ENCODE results near the gene DHX35. TPM values are rescaled to one million over a fixed set of nuclear protein-coding genes. Genes with fewer than 3 reads are reported as not detected.

The DHX35 gene
- polyA plus RNA-seq, 1 donor from 2014 or later, result 21.3 TPM

GRCh38 chr20:38970302-38970701 lies 8.2 kb downstream of the DHX35 start:
- H2AFZ ChIP-seq (ENCODE audit: low read depth, low read length), result no peak overlapping the region
- H3K9me3 ChIP-seq (ENCODE audit: low read length), result no peaks in the 10 kb centered on the region
- no peaks in the 10 kb centered on the region for H3K27me3 ChIP-seq (ENCODE audit: insufficient read depth, low read depth, low read length)
- H3K9ac ChIP-seq (ENCODE audit: low read length), result no peak overlapping the region
- H3K79me2 ChIP-seq (replicated peaks; ENCODE audit: insufficient read depth, low read length), result no peaks in the 10 kb centered on the region
- no peak overlapping the region for H3K4me3 ChIP-seq (ENCODE audit: low read length)
- no peak overlapping the region for H3K27ac ChIP-seq (ENCODE audit: low read length)
- no peaks in the 10 kb centered on the region for H3F3A ChIP-seq (ENCODE audit: insufficient read depth, low read length, poor library complexity, severe bottlenecking)
- no peaks in the 10 kb centered on the region for H4K20me1 ChIP-seq (ENCODE audit: insufficient read depth)
- TF ChIP-seq EP300 (conservative IDR thresholded peaks at IDR 0.05; ENCODE audit: poor library complexity, severe bottlenecking) (no peak), EZH2 (IDR thresholded peaks at IDR 0.05; ENCODE audit: borderline replicate concordance, insufficient read depth, low read length, poor library complexity, severe bottlenecking) (no peak), CTCF (IDR thresholded peaks at IDR 0.05; ENCODE audit: poor library complexity, severe bottlenecking) (no peak), RAD21 (conservative IDR thresholded peaks at IDR 0.05) (no peak), SMC3 (conservative IDR thresholded peaks at IDR 0.05; ENCODE audit: poor library complexity) (no peak), POLR2AphosphoS5 (IDR thresholded peaks at IDR 0.05) (no peak)
- TF ChIP-seq, protein P1, sequence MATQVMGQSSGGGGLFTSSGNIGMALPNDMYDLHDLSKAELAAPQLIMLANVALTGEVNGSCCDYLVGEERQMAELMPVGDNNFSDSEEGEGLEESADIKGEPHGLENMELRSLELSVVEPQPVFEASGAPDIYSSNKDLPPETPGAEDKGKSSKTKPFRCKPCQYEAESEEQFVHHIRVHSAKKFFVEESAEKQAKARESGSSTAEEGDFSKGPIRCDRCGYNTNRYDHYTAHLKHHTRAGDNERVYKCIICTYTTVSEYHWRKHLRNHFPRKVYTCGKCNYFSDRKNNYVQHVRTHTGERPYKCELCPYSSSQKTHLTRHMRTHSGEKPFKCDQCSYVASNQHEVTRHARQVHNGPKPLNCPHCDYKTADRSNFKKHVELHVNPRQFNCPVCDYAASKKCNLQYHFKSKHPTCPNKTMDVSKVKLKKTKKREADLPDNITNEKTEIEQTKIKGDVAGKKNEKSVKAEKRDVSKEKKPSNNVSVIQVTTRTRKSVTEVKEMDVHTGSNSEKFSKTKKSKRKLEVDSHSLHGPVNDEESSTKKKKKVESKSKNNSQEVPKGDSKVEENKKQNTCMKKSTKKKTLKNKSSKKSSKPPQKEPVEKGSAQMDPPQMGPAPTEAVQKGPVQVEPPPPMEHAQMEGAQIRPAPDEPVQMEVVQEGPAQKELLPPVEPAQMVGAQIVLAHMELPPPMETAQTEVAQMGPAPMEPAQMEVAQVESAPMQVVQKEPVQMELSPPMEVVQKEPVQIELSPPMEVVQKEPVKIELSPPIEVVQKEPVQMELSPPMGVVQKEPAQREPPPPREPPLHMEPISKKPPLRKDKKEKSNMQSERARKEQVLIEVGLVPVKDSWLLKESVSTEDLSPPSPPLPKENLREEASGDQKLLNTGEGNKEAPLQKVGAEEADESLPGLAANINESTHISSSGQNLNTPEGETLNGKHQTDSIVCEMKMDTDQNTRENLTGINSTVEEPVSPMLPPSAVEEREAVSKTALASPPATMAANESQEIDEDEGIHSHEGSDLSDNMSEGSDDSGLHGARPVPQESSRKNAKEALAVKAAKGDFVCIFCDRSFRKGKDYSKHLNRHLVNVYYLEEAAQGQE (IDR thresholded peaks at IDR 0.05; ENCODE audit: borderline replicate concordance), result no peak
- no peaks in the 10 kb centered on the region for H3K9me2 ChIP-seq (ENCODE audit: insufficient read depth, low read length)
- H3K36me3 ChIP-seq (ENCODE audit: insufficient read depth, low read length), result peaks cover 6% of the 10 kb centered on the region
- H3K4me2 ChIP-seq (ENCODE audit: low read length), result no peak overlapping the region

DNA sequence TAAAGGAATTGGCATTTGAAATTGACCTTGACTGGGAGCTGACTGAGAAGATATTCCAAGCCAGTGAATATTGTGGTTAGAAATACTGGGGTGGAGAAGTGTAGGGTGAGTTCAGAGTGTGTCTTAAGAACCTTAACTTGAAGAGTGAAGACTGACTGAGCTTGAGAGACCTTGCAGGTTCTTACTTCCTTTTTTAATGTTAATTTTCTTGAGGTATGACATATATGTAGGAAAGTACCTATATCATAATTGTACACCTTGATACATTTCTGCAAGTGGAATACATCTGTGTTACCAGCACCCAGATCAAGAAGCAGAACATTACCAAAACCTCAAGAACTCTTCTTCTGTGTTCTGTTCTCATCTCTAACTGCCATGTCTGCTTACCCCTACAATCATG lies 11.0 kb downstream of the DHX35 start:
- Histone ChIP-seq H3K27me3 (ENCODE audit: insufficient read depth, low read depth, low read length) (no peaks in the 10 kb centered on the region), H3K36me3 (ENCODE audit: insufficient read depth, low read length) (peaks cover 6% of the 10 kb centered on the region), H3F3A (ENCODE audit: insufficient read depth, low read length, poor library complexity, severe bottlenecking) (no peaks in the 10 kb centered on the region), H3K9me2 (ENCODE audit: insufficient read depth, low read length) (no peaks in the 10 kb centered on the region), H4K20me1 (ENCODE audit: insufficient read depth) (no peaks in the 10 kb centered on the region), H3K27ac (ENCODE audit: low read length) (no peak overlapping the region), H3K9ac (ENCODE audit: low read length) (no peak overlapping the region), H3K79me2 (replicated peaks; ENCODE audit: insufficient read depth, low read length) (no peaks in the 10 kb centered on the region), H3K4me3 (ENCODE audit: low read length) (no peak overlapping the region), H2AFZ (ENCODE audit: low read depth, low read length) (no peak overlapping the region), H3K4me2 (ENCODE audit: low read length) (no peak overlapping the region), H3K9me3 (ENCODE audit: low read length) (no peaks in the 10 kb centered on the region)
- TF ChIP-seq TAF1 (IDR thresholded peaks at IDR 0.05; ENCODE audit: low read depth), result no peak
- no peak for TF ChIP-seq RAD21 (conservative IDR thresholded peaks at IDR 0.05)
- no peak for TF ChIP-seq MXI1 (conservative IDR thresholded peaks at IDR 0.05; ENCODE audit: poor library complexity, severe bottlenecking)
- no peak for TF ChIP-seq POLR2AphosphoS5 (IDR thresholded peaks at IDR 0.05)
- TF ChIP-seq EP300 (conservative IDR thresholded peaks at IDR 0.05; ENCODE audit: poor library complexity, severe bottlenecking), result no peak
- TF ChIP-seq, protein P1 (IDR thresholded peaks at IDR 0.05; ENCODE audit: borderline replicate concordance), result no peak
- TF ChIP-seq EZH2 (IDR thresholded peaks at IDR 0.05; ENCODE audit: borderline replicate concordance, insufficient read depth, low read length, poor library complexity, severe bottlenecking), result no peak
- TF ChIP-seq CTCF (IDR thresholded peaks at IDR 0.05; ENCODE audit: poor library complexity, severe bottlenecking), result no peak
- TF ChIP-seq SMC3 (conservative IDR thresholded peaks at IDR 0.05; ENCODE audit: poor library complexity), result no peak

Measured in neural cell (in vitro differentiated cells).